GM12873 (cell line): ENCODE results near the gene GP1BB.

ENCODE experiments used
- TF ChIP-seq, protein P1 (sequence below): IDR thresholded peaks from 2 replicates; pipeline ENCODE4 v1.5.1; 2012; ENCODE audit warnings: low read depth, mild to moderate bottlenecking, moderate library complexity, low read length, control low read depth; ENCODE audit not compliant: insufficient read depth; ENCODE audit errors: missing control alignments

The GP1BB gene

DNA sequence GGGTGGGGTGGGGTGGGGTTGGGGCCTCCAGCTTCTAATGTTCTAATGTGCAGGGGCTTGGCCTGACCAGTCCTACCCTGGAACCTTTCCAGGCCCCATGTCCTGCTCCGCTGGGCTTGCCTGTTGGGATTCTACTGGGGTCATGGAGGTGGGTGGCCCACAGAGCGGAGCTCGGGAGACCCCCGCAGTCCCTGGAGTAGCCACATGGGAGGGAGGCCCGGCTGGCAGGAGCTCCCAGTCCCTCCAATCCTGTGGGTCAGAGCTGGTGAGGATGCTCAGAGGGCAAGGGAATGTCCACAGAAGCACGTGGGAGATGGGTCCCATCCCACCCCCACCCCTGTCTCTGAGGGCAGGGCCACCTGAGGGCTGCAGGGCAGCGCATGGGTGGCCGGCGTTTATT, 6.2 kb upstream of the GP1BB start:
- TF ChIP-seq, protein P1, sequence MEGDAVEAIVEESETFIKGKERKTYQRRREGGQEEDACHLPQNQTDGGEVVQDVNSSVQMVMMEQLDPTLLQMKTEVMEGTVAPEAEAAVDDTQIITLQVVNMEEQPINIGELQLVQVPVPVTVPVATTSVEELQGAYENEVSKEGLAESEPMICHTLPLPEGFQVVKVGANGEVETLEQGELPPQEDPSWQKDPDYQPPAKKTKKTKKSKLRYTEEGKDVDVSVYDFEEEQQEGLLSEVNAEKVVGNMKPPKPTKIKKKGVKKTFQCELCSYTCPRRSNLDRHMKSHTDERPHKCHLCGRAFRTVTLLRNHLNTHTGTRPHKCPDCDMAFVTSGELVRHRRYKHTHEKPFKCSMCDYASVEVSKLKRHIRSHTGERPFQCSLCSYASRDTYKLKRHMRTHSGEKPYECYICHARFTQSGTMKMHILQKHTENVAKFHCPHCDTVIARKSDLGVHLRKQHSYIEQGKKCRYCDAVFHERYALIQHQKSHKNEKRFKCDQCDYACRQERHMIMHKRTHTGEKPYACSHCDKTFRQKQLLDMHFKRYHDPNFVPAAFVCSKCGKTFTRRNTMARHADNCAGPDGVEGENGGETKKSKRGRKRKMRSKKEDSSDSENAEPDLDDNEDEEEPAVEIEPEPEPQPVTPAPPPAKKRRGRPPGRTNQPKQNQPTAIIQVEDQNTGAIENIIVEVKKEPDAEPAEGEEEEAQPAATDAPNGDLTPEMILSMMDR, result no peak

DNA sequence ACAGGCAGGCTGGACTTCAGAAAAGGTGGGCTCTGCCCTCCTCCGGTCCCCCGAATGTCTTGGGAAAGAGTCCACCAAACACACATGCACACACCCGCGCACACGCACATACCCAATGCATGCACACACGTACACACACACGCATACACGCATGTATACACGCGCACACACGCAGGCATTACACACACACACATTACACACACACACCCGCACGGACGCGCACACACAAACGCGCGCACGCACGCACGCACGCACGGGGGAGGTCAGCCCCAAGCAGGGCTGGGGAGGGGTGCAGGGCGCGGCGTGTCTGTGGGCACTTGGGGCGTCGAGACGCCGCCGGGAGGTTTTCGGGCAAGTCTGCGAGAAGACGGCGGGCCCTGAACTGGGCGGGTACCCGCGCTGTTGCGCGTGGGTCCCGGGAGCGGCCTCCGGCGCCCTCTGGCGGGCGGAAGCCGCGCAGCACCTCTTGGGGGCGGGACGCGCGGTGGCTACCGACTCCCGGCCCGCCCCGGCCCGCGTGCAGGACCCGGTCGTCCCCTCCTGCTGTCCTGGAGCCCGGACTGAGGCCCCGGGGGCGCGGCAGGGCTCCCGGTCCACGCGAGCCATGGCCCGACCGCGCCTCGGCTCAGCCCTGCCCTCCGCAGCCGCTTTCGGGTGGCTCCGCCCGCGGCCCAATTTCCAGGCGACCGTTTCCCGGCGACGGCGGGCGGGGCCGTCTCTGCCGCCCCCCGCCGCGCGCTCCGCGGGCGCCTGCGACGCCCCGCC, 5.5 kb upstream of the GP1BB start:
- TF ChIP-seq, protein P1, result peak; percentile 86

DNA sequence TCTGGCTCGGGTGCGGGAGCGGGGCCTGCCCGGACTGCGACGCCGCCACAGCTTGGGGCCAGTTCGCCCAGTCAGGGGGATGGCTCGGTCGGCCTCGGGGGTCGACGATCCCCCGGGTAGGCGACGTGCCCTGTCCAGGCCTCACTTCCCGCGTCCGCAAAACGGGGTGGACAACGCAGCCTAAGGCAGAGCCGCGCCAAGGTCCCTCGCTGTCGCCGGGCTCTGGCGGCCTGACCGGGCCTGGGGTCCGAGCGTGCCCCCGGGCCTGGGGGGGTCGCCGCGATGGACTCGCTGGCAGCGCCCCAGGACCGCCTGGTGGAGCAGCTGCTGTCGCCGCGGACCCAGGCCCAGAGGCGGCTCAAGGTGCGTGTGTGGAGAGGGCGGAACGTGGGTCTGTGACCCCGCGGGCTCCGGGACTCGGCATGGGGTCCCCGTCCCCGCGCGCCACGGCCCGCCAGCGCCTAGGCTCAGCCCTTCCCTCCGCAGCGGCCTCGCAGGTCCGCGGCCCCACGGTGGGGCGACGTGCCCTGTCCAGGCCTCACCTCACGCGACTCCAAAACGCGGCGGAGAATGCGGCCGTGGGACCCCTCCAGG, 4.8 kb upstream of the GP1BB start:
- TF ChIP-seq, protein P1, result no peak

DNA sequence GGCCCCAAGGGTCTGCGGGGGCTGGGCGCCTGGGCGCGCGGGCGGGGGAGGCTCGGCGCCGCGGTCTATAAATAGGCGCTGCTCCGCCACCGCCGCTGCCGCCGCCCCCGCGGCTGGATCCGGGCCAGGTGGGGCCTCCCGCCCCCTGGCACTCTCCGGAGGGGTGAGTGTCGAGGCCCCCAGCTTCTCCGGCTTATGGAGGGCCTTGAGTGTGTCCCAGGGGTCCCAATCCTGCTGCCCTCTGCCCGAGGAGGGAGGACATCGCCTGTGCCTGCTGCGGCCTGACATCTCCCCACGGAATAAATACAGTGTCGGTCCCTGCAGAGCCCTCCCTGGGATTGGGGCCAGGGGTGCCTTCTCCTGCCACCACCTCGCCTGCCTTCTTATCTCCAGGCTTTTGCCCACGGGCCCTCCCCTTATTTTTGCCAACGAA, 4.3 kb upstream of the GP1BB start:
- TF ChIP-seq, protein P1, result no peak

DNA sequence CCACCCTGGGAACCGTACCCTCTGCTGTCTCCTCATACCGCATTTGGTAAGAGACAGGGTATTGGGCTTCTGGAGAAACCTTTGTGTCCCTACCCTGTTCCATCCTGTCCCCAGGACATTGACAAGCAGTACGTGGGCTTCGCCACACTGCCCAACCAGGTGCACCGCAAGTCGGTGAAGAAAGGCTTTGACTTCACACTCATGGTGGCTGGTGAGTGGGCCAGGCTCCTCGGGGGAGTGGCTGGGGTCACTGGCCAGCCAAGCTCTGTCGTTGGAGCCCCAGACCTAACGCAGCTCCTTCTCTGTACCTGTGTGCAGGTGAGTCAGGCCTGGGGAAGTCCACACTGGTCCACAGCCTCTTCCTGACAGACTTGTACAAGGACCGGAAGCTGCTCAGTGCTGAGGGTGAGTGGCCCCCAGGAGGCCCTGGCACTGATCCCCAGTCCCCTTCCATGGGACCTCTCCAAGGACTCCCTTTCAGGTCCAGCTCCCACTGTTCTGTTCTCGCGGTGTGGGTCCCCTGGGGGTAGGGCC, 3.8 kb upstream of the GP1BB start:
- TF ChIP-seq, protein P1, result no peak

DNA sequence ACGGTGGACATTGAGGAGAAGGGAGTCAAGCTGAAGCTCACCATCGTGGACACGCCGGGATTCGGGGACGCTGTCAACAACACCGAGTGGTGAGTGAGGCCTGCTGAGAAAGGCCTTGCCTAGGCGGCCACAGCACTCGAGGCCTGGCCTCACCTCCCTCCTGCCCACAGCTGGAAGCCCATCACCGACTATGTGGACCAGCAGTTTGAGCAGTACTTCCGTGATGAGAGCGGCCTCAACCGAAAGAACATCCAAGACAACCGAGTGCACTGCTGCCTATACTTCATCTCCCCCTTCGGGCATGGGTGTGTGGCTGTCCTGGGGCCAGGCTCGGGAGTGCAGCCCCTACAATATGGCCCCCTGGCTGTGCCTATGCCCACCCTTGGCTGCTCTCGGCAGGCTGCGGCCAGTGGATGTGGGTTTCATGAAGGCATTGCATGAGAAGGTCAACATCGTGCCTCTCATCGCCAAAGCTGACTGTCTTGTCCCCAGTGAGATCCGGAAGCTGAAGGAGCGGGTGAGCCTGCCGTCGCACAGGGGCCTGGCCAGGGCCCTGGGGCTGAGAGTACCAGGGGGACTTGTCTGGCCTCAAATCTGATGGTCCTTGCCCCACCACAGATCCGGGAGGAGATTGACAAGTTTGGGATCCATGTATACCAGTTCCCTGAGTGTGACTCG, 3.0 kb upstream of the GP1BB start:
- TF ChIP-seq, protein P1, result no peak

DNA sequence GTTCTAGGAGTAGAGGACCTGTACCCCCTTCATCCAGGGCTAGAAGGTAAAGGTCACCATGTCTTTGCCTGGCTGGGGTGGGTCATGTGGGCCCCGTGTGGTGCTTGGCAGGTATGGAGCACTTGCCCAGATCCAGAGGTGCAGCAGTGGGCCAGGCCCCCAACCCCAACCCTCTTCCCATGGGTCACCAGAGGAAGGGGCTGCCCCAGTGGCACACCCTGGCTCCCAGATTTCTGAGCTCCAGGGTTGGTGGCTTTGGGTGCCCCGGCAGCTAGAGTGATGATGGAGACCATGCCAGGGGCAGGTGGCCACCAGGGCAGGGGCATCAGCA, 2.4 kb upstream of the GP1BB start:
- TF ChIP-seq, protein P1, result no peak
